Measurements from ENCODE around the gene CGREF1.
A peak's percentile ranks its signal among the peaks of the same experiment; 100 is the strongest.
"Not testable (repeated sequence)": the region's sequence is repeated elsewhere in the genome, so short reads cannot be mapped to it uniquely, and the experiment has no call there.

Gene CGREF1

GRCh38 chr2:27110603-27111352 is 8.2 kb downstream of the CGREF1 start:
- DNase-seq: not testable (repeated sequence)

GRCh38 chr2:27109083-27109482 is 9.8 kb downstream of the CGREF1 start:
- no peak for DNase-seq

GRCh38 chr2:27108221-27108620 is 10.7 kb downstream of the CGREF1 start:
- no peak for DNase-seq

- DNase-seq: no peak
Observed at GRCh38 chr2:27105981-27106380, 12.9 kb downstream of the CGREF1 start.

- DNase-seq: no peak
Observed at GRCh38 chr2:27102329-27102728, 16.6 kb downstream of the CGREF1 start.

GRCh38 chr2:27100036-27100435 is 18.9 kb downstream of the CGREF1 start:
- no peak for DNase-seq

GRCh38 chr2:27099334-27099955 is 19.5 kb downstream of the CGREF1 start:
- DNase-seq: no peak

- no peak for DNase-seq
Observed at GRCh38 chr2:27097341-27097740, 21.6 kb downstream of the CGREF1 start.

GRCh38 chr2:27096748-27097297 is 22.1 kb downstream of the CGREF1 start:
- DNase-seq: no peak

GRCh38 chr2:27095745-27096651 is 22.9 kb downstream of the CGREF1 start:
- DNase-seq: no peak

GRCh38 chr2:27095427-27095744 is 23.5 kb downstream of the CGREF1 start:
- no peak for DNase-seq

- DNase-seq: no peak
Observed at GRCh38 chr2:27094353-27094984, 24.5 kb downstream of the CGREF1 start.

GRCh38 chr2:27093430-27094352 is 25.2 kb downstream of the CGREF1 start:
- DNase-seq: no peak

GRCh38 chr2:27092696-27093429 is 26.1 kb downstream of the CGREF1 start:
- no peak for DNase-seq

- peak; percentile 25 for DNase-seq
Observed at GRCh38 chr2:27091746-27092695, 26.9 kb downstream of the CGREF1 start.

GRCh38 chr2:27089111-27089954 is 29.6 kb downstream of the CGREF1 start:
- DNase-seq: no peak

- DNase-seq: no peak
Observed at GRCh38 chr2:27088634-27089033, 30.3 kb downstream of the CGREF1 start.

GRCh38 chr2:27087823-27088410 is 31.0 kb downstream of the CGREF1 start:
- no peak for DNase-seq

All from DMS79 (cell line).